GM23248 (cell line): Measurements from ENCODE around the gene AHI1. TPM values are rescaled to one million over a fixed set of nuclear protein-coding genes. Genes with fewer than 3 reads are reported as not detected.

ENCODE experiments used
- DNase-seq: peaks from one replicate; pipeline ENCODE4 v3.0.0-alpha.2; 2015
- H2AFZ ChIP-seq: fragments of 200-600 bp; sonication (generic); 2 replicates; pipeline ENCODE4 v1.6.1; 2016; ENCODE audit warnings: antibody characterized with exemption
- H3F3A ChIP-seq: fragments of 200-600 bp; sonication (generic); 2 replicates; pipeline ENCODE4 v1.6.1; 2016; ENCODE audit warnings: mild to moderate bottlenecking, antibody characterized with exemption, mixed run types; ENCODE audit not compliant: insufficient read depth
- H3K27ac ChIP-seq: fragments of 200-600 bp; sonication (generic); 2 replicates; pipeline ENCODE4 v1.5.1; 2016; ENCODE audit warnings: mild to moderate bottlenecking
- H3K27me3 ChIP-seq: fragments of 200-600 bp; sonication (generic); replicated peaks from 2 replicates; pipeline ENCODE4 v1.6.1; 2016; ENCODE audit warnings: mild to moderate bottlenecking; ENCODE audit not compliant: insufficient read depth
- H3K36me3 ChIP-seq: fragments of 200-600 bp; sonication (generic); 2 replicates; pipeline ENCODE4 v1.6.1; 2016; ENCODE audit warnings: low read depth, mild to moderate bottlenecking
- H3K4me1 ChIP-seq: fragments of 200-600 bp; sonication (generic); 2 replicates; pipeline ENCODE4 v1.6.1; 2016; ENCODE audit warnings: mild to moderate bottlenecking; ENCODE audit not compliant: insufficient read depth
- H3K4me2 ChIP-seq: fragments of 200-600 bp; sonication (generic); one replicate; pipeline ENCODE4 v1.6.1; 2016; ENCODE audit warnings: mild to moderate bottlenecking; ENCODE audit not compliant: unreplicated experiment
- H3K4me3 ChIP-seq: fragments of 200-600 bp; sonication (generic); 2 replicates; pipeline ENCODE4 v1.5.1; 2016; ENCODE audit warnings: mild to moderate bottlenecking
- H3K79me2 ChIP-seq: fragments of 200-600 bp; sonication (generic); 2 replicates; pipeline ENCODE4 v1.6.1; 2016; ENCODE audit warnings: mild to moderate bottlenecking; ENCODE audit not compliant: insufficient read depth
- H3K9ac ChIP-seq: fragments of 200-600 bp; sonication (generic); 2 replicates; pipeline ENCODE4 v1.6.1; 2016; ENCODE audit warnings: mild to moderate bottlenecking
- H3K9me2 ChIP-seq: fragments of 200-600 bp; sonication (generic); 2 replicates; pipeline ENCODE4 v1.6.1; 2016; ENCODE audit warnings: mixed run types, mild to moderate bottlenecking, moderate library complexity; ENCODE audit not compliant: insufficient read depth
- H3K9me3 ChIP-seq: fragments of 200-600 bp; sonication (generic); one replicate; pipeline ENCODE4 v1.6.1; 2017; ENCODE audit warnings: low read depth
- H4K20me1 ChIP-seq: fragments of 200-600 bp; sonication (generic); 2 replicates; pipeline ENCODE4 v1.6.0; 2016; ENCODE audit not compliant: insufficient read depth
- EZH2 ChIP-seq: fragments of 200-600 bp; sonication (generic); IDR thresholded peaks from 2 replicates; pipeline ENCODE4 v1.6.1; 2018; ENCODE audit warnings: antibody characterized with exemption, mild to moderate bottlenecking; ENCODE audit not compliant: insufficient read depth, poor library complexity, severe bottlenecking
- EZH2phosphoT487 ChIP-seq: fragments of 200-600 bp; sonication (generic); IDR thresholded peaks from 2 replicates; pipeline ENCODE4 v1.6.1; 2018; ENCODE audit warnings: antibody characterized with exemption, moderate library complexity, mild to moderate bottlenecking, low read depth; ENCODE audit not compliant: insufficient read depth
- WGBS, 2 experiments: methylation state at CpG; one replicate each; pipeline ENCODE4 v1.1.6; 2015 to 2017; ENCODE audit warnings: low lambda C conversion rate in 2 of 2, low coverage in 1 of 2; ENCODE audit errors: missing lambda C conversion rate in 2 of 2; 5-methylcytosine and 5-hydroxymethylcytosine counted together
- in situ Hi-C: fragments of 300-500 bp; cut with MboI; formaldehyde crosslinking; loops from 2 replicates; pipeline ENCODE4 v1.15.0; 2020
- polyA plus RNA-seq: library from polyadenylated mRNA; unstranded; fragments of >200 nt; fragmentation: Nextera tagmentation; extraction: Ambion mirVana; gene quantifications from 2 replicates; pipeline ENCODE4 v1.2.1, GENCODE V29; 2016
- total RNA-seq: library from RNA; depleted of rRNA; stranded (reverse); fragments of >200 nt; shearing (Covaris generic); gene quantifications from 2 replicates; pipeline ENCODE4 v1.2.3, GENCODE V29; 2014

Gene AHI1
- total and polyA plus RNA-seq, 2 experiments from 2014 or later, result 11.1 to 25.9 TPM

- H3K9ac ChIP-seq, result no peak overlapping the region
- H3K27ac ChIP-seq, result no peak overlapping the region
- no peak overlapping the region for H3K4me3 ChIP-seq
- TF ChIP-seq EZH2, result no peak
- no peak for TF ChIP-seq EZH2phosphoT487
- 100% methylated on average over 1 of the region's 1 CpG for WGBS, 2 experiments
- in situ Hi-C loops, result no loop called here
- no peak for DNase-seq
- H3K9me2 ChIP-seq, result no peaks in the 10 kb centered on the region
- peaks cover 28% of the 10 kb centered on the region for H3K79me2 ChIP-seq
- no peak overlapping the region for H3K4me2 ChIP-seq
- H3K9me3 ChIP-seq, result no peaks in the 10 kb centered on the region
- no peaks in the 10 kb centered on the region for H4K20me1 ChIP-seq
- no peak overlapping the region for H2AFZ ChIP-seq
- no peaks in the 10 kb centered on the region for H3F3A ChIP-seq
- peaks cover 37% of the 10 kb centered on the region for H3K36me3 ChIP-seq
- H3K4me1 ChIP-seq, result 0 out of 2 replicates have a peak, but pooled peaks cover 3% of the 10 kb centered on the region
- no peaks in the 10 kb centered on the region for H3K27me3 ChIP-seq
Measured at GRCh38 chr6:135465307-135465706, 32.2 kb downstream of the AHI1 start.

- DNase-seq, result no peak
- no peak overlapping the region for H3K9ac ChIP-seq
- no peaks in the 10 kb centered on the region for H3K9me2 ChIP-seq
- 0 out of 2 replicates have a peak, but pooled peaks cover 3% of the 10 kb centered on the region for H3K4me1 ChIP-seq
- H3K79me2 ChIP-seq, result peaks cover 23% of the 10 kb centered on the region
- in situ Hi-C loops, result no loop called here
- no peak overlapping the region for H3K4me2 ChIP-seq
- no peaks in the 10 kb centered on the region for H4K20me1 ChIP-seq
- TF ChIP-seq EZH2, result no peak
- no peak for TF ChIP-seq EZH2phosphoT487
- H3K27me3 ChIP-seq, result no peaks in the 10 kb centered on the region
- no peaks in the 10 kb centered on the region for H3F3A ChIP-seq
- H2AFZ ChIP-seq, result no peak overlapping the region
- H3K4me3 ChIP-seq, result no peak overlapping the region
- no peak overlapping the region for H3K27ac ChIP-seq
- 100% methylated on average over 1 of the region's 1 CpG for WGBS, 2 experiments
- H3K9me3 ChIP-seq, result no peaks in the 10 kb centered on the region
- H3K36me3 ChIP-seq, result peaks cover 37% of the 10 kb centered on the region
Measured at GRCh38 chr6:135464634-135465033, 32.9 kb downstream of the AHI1 start.

- WGBS, 2 experiments, result 0 to 5% methylated on average over 1 of the region's 1 CpG
- peaks cover 42% of the 10 kb centered on the region for H3K36me3 ChIP-seq
- H3K9me2 ChIP-seq, result no peaks in the 10 kb centered on the region
- DNase-seq, result peak; percentile 55
- peaks cover 8% of the 10 kb centered on the region; the same call in 1 of the 2 replicates for H3F3A ChIP-seq
- no peak overlapping the region for H3K27ac ChIP-seq
- no peaks in the 10 kb centered on the region for H3K9me3 ChIP-seq
- no peaks in the 10 kb centered on the region for H3K79me2 ChIP-seq
- TF ChIP-seq EZH2phosphoT487 (no peak), EZH2 (no peak)
- no peak overlapping the region for H3K9ac ChIP-seq
- H3K4me1 ChIP-seq, result peaks cover 15% of the 10 kb centered on the region
- no peak overlapping the region for H2AFZ ChIP-seq
- in situ Hi-C loops, result no loop called here
- H4K20me1 ChIP-seq, result no peaks in the 10 kb centered on the region
- H3K27me3 ChIP-seq, result no peaks in the 10 kb centered on the region
- no peak overlapping the region for H3K4me3 ChIP-seq
- no peak overlapping the region for H3K4me2 ChIP-seq
Measured at GRCh38 chr6:135461208-135461607, 36.3 kb downstream of the AHI1 start.

- Histone ChIP-seq H3K36me3 (peaks cover 37% of the 10 kb centered on the region), H2AFZ (no peak overlapping the region), H3K27ac (peak overlapping the region; percentile 37; the same call in 1 of the 2 replicates), H3F3A (peaks cover 8% of the 10 kb centered on the region; the same call in 1 of the 2 replicates), H3K4me3 (no peak overlapping the region), H4K20me1 (no peaks in the 10 kb centered on the region), H3K9me3 (no peaks in the 10 kb centered on the region), H3K27me3 (no peaks in the 10 kb centered on the region), H3K9ac (0 out of 2 replicates have a peak overlapping the region, but pooled peaks have one; percentile 20), H3K4me1 (peaks cover 15% of the 10 kb centered on the region), H3K4me2 (no peak overlapping the region), H3K79me2 (no peaks in the 10 kb centered on the region), H3K9me2 (no peaks in the 10 kb centered on the region)
- peak; percentile 78 for DNase-seq
- in situ Hi-C loops, result loop anchor here (10.0 kb wide), 1 partner anchor 767 kb away; no protein-coding TSS in a partner anchor
- TF ChIP-seq EZH2phosphoT487, result no peak
- TF ChIP-seq EZH2, result no peak
Measured at GRCh38 chr6:135458051-135458450, 39.5 kb downstream of the AHI1 start.
